ENCODE measurements around the gene BCDIN3D.
"Not testable (repeated sequence)": the region's sequence is repeated elsewhere in the genome, so short reads cannot be mapped to it uniquely, and the experiment has no call there.

Gene BCDIN3D

GRCh38 chr12:49865109-49865781 lies 22.3 kb upstream of the BCDIN3D start:
- Histone ChIP-seq H3K4me2 (no peak overlapping the region), H3K4me3 (no peak overlapping the region), H3K9ac (no peak overlapping the region), H4K20me1 (no peaks in the 10 kb centered on the region), H3K27ac (no peak overlapping the region), H3K4me1 (peaks cover 0 to 10% (median 9%) of the 10 kb centered on the region in 10 experiments; a peak in 11 of 20 replicates), H3K36me3 (no peaks in the 10 kb centered on the region), H3K9me3 (replicated peaks in 1 of 11) (peaks cover 0 to 8% (median 0%) of the 10 kb centered on the region in 11 experiments; a peak in 7 of 22 replicates), H3K27me3 (no peaks in the 10 kb centered on the region)
- TF ChIP-seq Cebpa-rat (IDR thresholded peaks at IDR 0.05): no peak

GRCh38 chr12:49864798-49865090 lies 21.8 kb upstream of the BCDIN3D start:
- H3K4me1 ChIP-seq: peaks cover 0 to 10% (median 9%) of the 10 kb centered on the region in 10 experiments; a peak in 11 of 20 replicates
- no peak overlapping the region for H3K27ac ChIP-seq
- no peaks in the 10 kb centered on the region for H4K20me1 ChIP-seq
- no peaks in the 10 kb centered on the region for H3K27me3 ChIP-seq
- H3K4me3 ChIP-seq: no peak overlapping the region
- H3K9ac ChIP-seq: no peak overlapping the region
- H3K9me3 ChIP-seq (replicated peaks in 1 of 11): peaks cover 0 to 13% (median 4%) of the 10 kb centered on the region in 11 experiments; a peak in 12 of 22 replicates
- no peaks in the 10 kb centered on the region for H3K36me3 ChIP-seq
- H3K4me2 ChIP-seq: no peak overlapping the region
- TF ChIP-seq Cebpa-rat (IDR thresholded peaks at IDR 0.05): no peak

- Histone ChIP-seq H3K4me2 (no peak overlapping the region), H3K4me1 (peaks cover 0 to 4% (median 3%) of the 10 kb centered on the region in 10 experiments; a peak in 11 of 20 replicates), H3K9ac (no peak overlapping the region), H3K27me3 (no peaks in the 10 kb centered on the region), H3K27ac (no peak overlapping the region), H3K4me3 (no peak overlapping the region), H3K36me3 (no peaks in the 10 kb centered on the region), H4K20me1 (no peaks in the 10 kb centered on the region), H3K9me3 (replicated peaks in 1 of 11) (peaks cover 0 to 18% (median 8%) of the 10 kb centered on the region in 11 experiments; a peak in 12 of 22 replicates)
- no peak for TF ChIP-seq Cebpa-rat (IDR thresholded peaks at IDR 0.05)
Observed at GRCh38 chr12:49863946-49864797, 21.3 kb upstream of the BCDIN3D start.

- not testable (repeated sequence) for H3K36me3 ChIP-seq, H3K4me2 ChIP-seq, H3K27ac ChIP-seq, H3K4me3 ChIP-seq, H3K9ac ChIP-seq, H3K27me3 ChIP-seq, H4K20me1 ChIP-seq, H3K4me1 ChIP-seq
- H3K9me3 ChIP-seq (replicated peaks in 1 of 11): peaks cover 0 to 21% (median 8%) of the 10 kb centered on the region in 11 experiments; a peak in 12 of 22 replicates
Observed at GRCh38 chr12:49860921-49861320, 18.0 kb upstream of the BCDIN3D start.

- not testable (repeated sequence) for H3K27ac ChIP-seq, H3K27me3 ChIP-seq, H4K20me1 ChIP-seq, H3K9ac ChIP-seq, H3K4me3 ChIP-seq, H3K36me3 ChIP-seq, H3K4me1 ChIP-seq, H3K4me2 ChIP-seq
- H3K9me3 ChIP-seq (replicated peaks in 1 of 11): peaks cover 0 to 17% (median 8%) of the 10 kb centered on the region in 11 experiments; a peak in 12 of 22 replicates
Observed at GRCh38 chr12:49855890-49856289, 13.0 kb upstream of the BCDIN3D start.

- Histone ChIP-seq H3K36me3 (no peaks in the 10 kb centered on the region), H3K9me3 (replicated peaks in 1 of 11) (peaks cover 0 to 10% (median 5%) of the 10 kb centered on the region in 11 experiments; a peak in 9 of 22 replicates), H3K27me3 (no peaks in the 10 kb centered on the region), H3K4me3 (no peak overlapping the region), H3K27ac (no peak overlapping the region), H3K4me1 (no peaks in the 10 kb centered on the region), H3K9ac (no peak overlapping the region), H4K20me1 (no peaks in the 10 kb centered on the region), H3K4me2 (no peak overlapping the region)
- no peak for TF ChIP-seq Cebpa-rat (IDR thresholded peaks at IDR 0.05)
Observed at GRCh38 chr12:49854976-49855375, 12.1 kb upstream of the BCDIN3D start.

- no peak overlapping the region for H3K4me3 ChIP-seq
Observed at GRCh38 chr12:49853671-49854070, 10.8 kb upstream of the BCDIN3D start.

GRCh38 chr12:49847161-49847560 lies 4.3 kb upstream of the BCDIN3D start:
- no peaks in the 10 kb centered on the region for H3K27me3 ChIP-seq
- peak overlapping the region in 1 of 11 experiments; percentile 15; a peak in 1 of 22 replicates for H3K9ac ChIP-seq
- H3K4me3 ChIP-seq: peak overlapping the region in 2 of 10 experiments; percentile 2 to 25; a peak in 4 of 20 replicates
- no peak for TF ChIP-seq Cebpa-rat (IDR thresholded peaks at IDR 0.05)
- H3K36me3 ChIP-seq: no peaks in the 10 kb centered on the region
- peak overlapping the region in 9 of 11 experiments; percentile 21 to 63 (median 52); a peak in 13 of 22 replicates for H3K27ac ChIP-seq
- no peaks in the 10 kb centered on the region for H3K9me3 ChIP-seq (replicated peaks in 1 of 11)
- peaks cover 18 to 35% (median 30%) of the 10 kb centered on the region in 10 experiments for H3K4me1 ChIP-seq
- no peaks in the 10 kb centered on the region for H4K20me1 ChIP-seq
- H3K4me2 ChIP-seq: peak overlapping the region; percentile 39 to 86 (median 73)

More at GRCh38 chr12:49853671-49854070, 10.8 kb upstream of the BCDIN3D start:
- H3K4me1 ChIP-seq: no peaks in the 10 kb centered on the region
- H3K9ac ChIP-seq: no peak overlapping the region
- no peak for TF ChIP-seq Cebpa-rat (IDR thresholded peaks at IDR 0.05)
- no peak overlapping the region for H3K4me2 ChIP-seq
- no peak overlapping the region for H3K27ac ChIP-seq
- no peaks in the 10 kb centered on the region for H3K9me3 ChIP-seq (replicated peaks in 1 of 11)
- H3K36me3 ChIP-seq: no peaks in the 10 kb centered on the region
- no peaks in the 10 kb centered on the region for H4K20me1 ChIP-seq
- H3K27me3 ChIP-seq: no peaks in the 10 kb centered on the region

GRCh38 chr12:49846032-49846431 lies 3.1 kb upstream of the BCDIN3D start:
- TF ChIP-seq Cebpa-rat (IDR thresholded peaks at IDR 0.05): no peak
- H4K20me1 ChIP-seq: no peaks in the 10 kb centered on the region
- H3K36me3 ChIP-seq: no peaks in the 10 kb centered on the region
- no peak overlapping the region for H3K27ac ChIP-seq
- H3K4me3 ChIP-seq: no peak overlapping the region
- H3K4me2 ChIP-seq: peak overlapping the region in 4 of 11 experiments; percentile 39 to 85 (median 79); a peak in 3 of 22 replicates
- H3K9ac ChIP-seq: no peak overlapping the region
- no peaks in the 10 kb centered on the region for H3K9me3 ChIP-seq (replicated peaks in 1 of 11)
- no peaks in the 10 kb centered on the region for H3K27me3 ChIP-seq
- H3K4me1 ChIP-seq: peaks cover 27 to 47% (median 40%) of the 10 kb centered on the region in 10 experiments

All from BLaER1 treated with 17β-estradiol and CSF1 and Interleukin-3, amounts not matched to agents 10 nM and 100 nM (cell line).